IMR-90 (cell line): Measurements from ENCODE around the gene SNRNP200. TPM values are rescaled to one million over a fixed set of nuclear protein-coding genes. Genes with fewer than 3 reads are reported as not detected.

Experiments used
- polyA plus RNA-seq, 3 experiments: library from polyadenylated mRNA; depleted of rRNA; stranded (reverse); fragments of >200 nt; gene quantifications; 2 replicates each; pipeline ENCODE4 v1.2.3, GENCODE V29; 2012; ENCODE audit warnings: low replicate concordance in 1 of 3
- total RNA-seq: library from RNA; depleted of rRNA; stranded (reverse); fragments of >200 nt; gene quantifications from 2 replicates; pipeline ENCODE4 v1.2.3, GENCODE V29; 2012; rRNA removed

Gene SNRNP200
- total and polyA plus RNA-seq, 2 of the 4 experiments (the other 2 are of a cell fraction): 44.1 to 108 TPM

Other genes with a start within 250 kb of the SNRNP200 start
- not detected in 2 replicates for gene ADRA2B, start 189.0 kb downstream of the SNRNP200 start, total RNA-seq
- gene ADRA2B, start 189.0 kb downstream of the SNRNP200 start, polyA plus RNA-seq (2012; rRNA removed): not detected in 2 replicates
- not detected in 2 replicates for gene ASTL, start 167.0 kb downstream of the SNRNP200 start, total RNA-seq
- gene ASTL, start 167.0 kb downstream of the SNRNP200 start, polyA plus RNA-seq (2012; rRNA removed): not detected in 2 replicates
- 1.8 and 2.5 TPM in 2 replicates for gene DUSP2, start 160.1 kb downstream of the SNRNP200 start, total RNA-seq
- 3.8 and 4.8 TPM in 2 replicates for gene DUSP2, start 160.1 kb downstream of the SNRNP200 start, polyA plus RNA-seq (2012; rRNA removed)
- 138 and 189 TPM in 2 replicates for gene STARD7, start 96.7 kb downstream of the SNRNP200 start, total RNA-seq
- 51.1 and 61.7 TPM in 2 replicates for gene STARD7, start 96.7 kb downstream of the SNRNP200 start, polyA plus RNA-seq (2012; rRNA removed)
- gene TMEM127, start 39.5 kb downstream of the SNRNP200 start, total RNA-seq: 20.0 and 35.7 TPM in 2 replicates
- gene TMEM127, start 39.5 kb downstream of the SNRNP200 start, polyA plus RNA-seq (2012; rRNA removed): 47.6 and 52.2 TPM in 2 replicates
- gene CIAO1, start 39.3 kb downstream of the SNRNP200 start, total RNA-seq: 85.5 and 94.3 TPM in 2 replicates
- 78.8 and 81.1 TPM in 2 replicates for gene CIAO1, start 39.3 kb downstream of the SNRNP200 start, polyA plus RNA-seq (2012; rRNA removed)
- 1.1 and 1.4 TPM in 2 replicates for gene ITPRIPL1, start 19.8 kb upstream of the SNRNP200 start, total RNA-seq
- gene ITPRIPL1, start 19.8 kb upstream of the SNRNP200 start, polyA plus RNA-seq (2012; rRNA removed): 0.84 and 0.99 TPM in 2 replicates
- gene NCAPH, start 30.2 kb upstream of the SNRNP200 start, total RNA-seq: 16.7 and 17.7 TPM in 2 replicates
- 16.5 and 19.4 TPM in 2 replicates for gene NCAPH, start 30.2 kb upstream of the SNRNP200 start, polyA plus RNA-seq (2012; rRNA removed)
- gene NEURL3, start 199.8 kb upstream of the SNRNP200 start, total RNA-seq: not detected in 2 replicates
- not detected in 2 replicates for gene NEURL3, start 199.8 kb upstream of the SNRNP200 start, polyA plus RNA-seq (2012; rRNA removed)
- gene ARID5A, start 231.2 kb upstream of the SNRNP200 start, total RNA-seq: 2.2 and 2.3 TPM in 2 replicates
- gene ARID5A, start 231.2 kb upstream of the SNRNP200 start, polyA plus RNA-seq (2012; rRNA removed): 6.7 and 7.2 TPM in 2 replicates